HAP-1 (cell line): ENCODE results near the gene YEATS2.
"Not testable (repeated sequence)": the region's sequence is repeated elsewhere in the genome, so short reads cannot be mapped to it uniquely, and the experiment has no call there.

Source experiments
- DNase-seq, 2 experiments: peaks; one replicate each; pipeline ENCODE4 v3.0.0-alpha.2; 2016 to 2020; ENCODE audit warnings: low spot score in 2 of 2
- H3K27me3 ChIP-seq: fragments of 250-450 bp; sonication (Bioruptor Pico); 2 replicates; pipeline ENCODE4 v1.5.1; 2020; ENCODE audit warnings: low read depth, mild to moderate bottlenecking, moderate library complexity
- H3K36me3 ChIP-seq: fragments of 250-450 bp; sonication (Bioruptor Pico); replicated peaks from 2 replicates; pipeline ENCODE4 v1.5.1; 2020; ENCODE audit warnings: mild to moderate bottlenecking
- H3K4me1 ChIP-seq: fragments of 250-450 bp; sonication (Bioruptor Pico); 2 replicates; pipeline ENCODE4 v1.5.1; 2020; ENCODE audit warnings: mild to moderate bottlenecking
- H3K4me3 ChIP-seq: fragments of 250-450 bp; sonication (Bioruptor Pico); 2 replicates; pipeline ENCODE4 v1.5.1; 2020; ENCODE audit warnings: mild to moderate bottlenecking, moderate library complexity
- H3K9me3 ChIP-seq: fragments of 250-450 bp; sonication (Bioruptor Pico); 2 replicates; pipeline ENCODE4 v1.5.1; 2020; ENCODE audit warnings: mild to moderate bottlenecking, moderate library complexity
- in situ Hi-C: fragments of 300-500 bp; cut with MboI; formaldehyde crosslinking; loops from 3 replicates; pipeline ENCODE4 v1.14.3; 2020; ENCODE audit warnings: low sequenced_read_pairs, inconsistent platforms, mixed read lengths

Gene YEATS2

GRCh38 chr3:183769453-183769852, 71.9 kb downstream of the YEATS2 start:
- no peaks in the 10 kb centered on the region for H3K4me1 ChIP-seq
- in situ Hi-C loops, result loop anchor here (5.0 to 25.0 kb wide), 2 partner anchors 302 to 582 kb away; no protein-coding TSS in a partner anchor
- DNase-seq, result no peak
- no peaks in the 10 kb centered on the region for H3K27me3 ChIP-seq
- peaks cover 68% of the 10 kb centered on the region for H3K36me3 ChIP-seq
- no peak overlapping the region for H3K4me3 ChIP-seq
- no peaks in the 10 kb centered on the region for H3K9me3 ChIP-seq

GRCh38 chr3:183774631-183775030, 77.0 kb downstream of the YEATS2 start:
- Histone ChIP-seq H3K4me1 (no peaks in the 10 kb centered on the region), H3K36me3 (peaks cover 79% of the 10 kb centered on the region)
- in situ Hi-C loops, result loop anchor here (25.0 kb wide), 1 partner anchor 587 kb away; no protein-coding TSS in a partner anchor

GRCh38 chr3:183775781-183776180, 78.2 kb downstream of the YEATS2 start:
- H3K36me3 ChIP-seq, result peaks cover 84% of the 10 kb centered on the region
- H3K4me3 ChIP-seq, result no peak overlapping the region
- in situ Hi-C loops, result no loop called here
- H3K27me3 ChIP-seq, result no peaks in the 10 kb centered on the region
- H3K9me3 ChIP-seq, result no peaks in the 10 kb centered on the region
- DNase-seq, result no peak
- no peaks in the 10 kb centered on the region for H3K4me1 ChIP-seq

More at GRCh38 chr3:183774631-183775030, 77.0 kb downstream of the YEATS2 start:
- Histone ChIP-seq H3K4me3 (no peak overlapping the region), H3K9me3 (no peaks in the 10 kb centered on the region), H3K27me3 (no peaks in the 10 kb centered on the region)
- DNase-seq, result no peak

- H3K4me1 ChIP-seq, H3K4me3 ChIP-seq, H3K27me3 ChIP-seq, in situ Hi-C loops, DNase-seq, H3K9me3 ChIP-seq: not testable (repeated sequence)
- peaks cover 86% of the 10 kb centered on the region for H3K36me3 ChIP-seq
These were observed 78.9 kb downstream of the YEATS2 start for GRCh38 chr3:183776451-183776850.

- DNase-seq, result no peak
- H3K27me3 ChIP-seq, result no peaks in the 10 kb centered on the region
- H3K36me3 ChIP-seq, result peaks cover 89% of the 10 kb centered on the region
- no peaks in the 10 kb centered on the region for H3K9me3 ChIP-seq
- no peak overlapping the region for H3K4me3 ChIP-seq
- in situ Hi-C loops, result no loop called here
- H3K4me1 ChIP-seq, result no peaks in the 10 kb centered on the region
These were observed 79.5 kb downstream of the YEATS2 start for GRCh38 chr3:183777016-183777618.

DNA sequence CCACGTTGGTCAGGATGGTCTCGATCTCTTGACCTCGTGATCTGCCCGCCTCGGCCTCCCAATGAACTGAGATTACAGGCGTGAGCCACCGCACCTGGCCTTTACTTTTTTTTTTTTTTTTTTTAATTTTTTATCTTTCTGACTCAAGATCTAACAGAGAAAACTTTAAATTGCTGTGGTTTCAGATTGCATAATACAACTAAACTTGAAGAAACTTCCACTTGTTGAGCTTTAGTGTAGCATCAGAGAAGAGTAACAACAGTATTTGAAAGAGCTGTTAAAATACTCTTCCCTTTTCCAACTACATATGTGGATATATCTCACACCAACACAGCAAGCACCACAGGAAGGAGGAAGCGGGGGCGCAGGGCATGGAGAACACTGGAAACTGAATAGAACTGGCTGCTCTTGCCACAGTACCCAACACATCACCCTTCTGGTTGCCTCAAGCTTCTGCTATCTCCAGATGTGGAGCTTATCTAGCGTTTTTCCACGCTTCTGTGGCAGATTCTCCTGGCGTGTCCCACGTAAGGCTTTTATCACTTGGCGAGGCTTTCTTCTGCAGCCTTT, 82.4 kb downstream of the YEATS2 start:
- Histone ChIP-seq H3K36me3 (peaks cover 80% of the 10 kb centered on the region), H3K9me3 (no peaks in the 10 kb centered on the region), H3K27me3 (no peaks in the 10 kb centered on the region), H3K4me3 (no peak overlapping the region), H3K4me1 (no peaks in the 10 kb centered on the region)
- in situ Hi-C loops, result no loop called here
- no peak for DNase-seq

DNA sequence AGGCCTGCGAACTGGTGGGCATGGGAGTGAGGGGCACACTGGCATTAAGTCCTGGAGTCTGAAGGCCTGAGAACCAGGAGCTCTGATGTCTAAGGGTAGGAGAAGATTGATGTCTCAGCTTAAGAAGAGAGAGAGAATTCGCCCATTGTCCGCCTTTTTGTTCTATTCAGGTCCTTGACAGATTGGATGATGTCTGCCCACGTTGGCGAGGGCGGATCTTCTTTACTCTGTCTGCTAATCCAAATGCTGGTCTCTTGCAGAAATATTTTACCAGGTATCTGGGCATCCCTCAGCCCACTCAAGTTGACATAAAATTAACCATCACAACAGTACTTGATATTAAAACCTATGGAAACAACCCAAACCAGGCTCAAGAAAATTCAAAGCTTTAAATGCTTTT, 83.6 kb downstream of the YEATS2 start:
- Histone ChIP-seq H3K36me3 (peaks cover 76% of the 10 kb centered on the region), H3K9me3 (no peaks in the 10 kb centered on the region), H3K4me1 (no peaks in the 10 kb centered on the region), H3K27me3 (no peaks in the 10 kb centered on the region), H3K4me3 (no peak overlapping the region)
- in situ Hi-C loops, result no loop called here
- DNase-seq, result no peak

- no peak for DNase-seq
- H3K4me3 ChIP-seq, result no peak overlapping the region
- no peaks in the 10 kb centered on the region for H3K4me1 ChIP-seq
- no peaks in the 10 kb centered on the region for H3K27me3 ChIP-seq
- no peaks in the 10 kb centered on the region for H3K9me3 ChIP-seq
- H3K36me3 ChIP-seq, result peaks cover 76% of the 10 kb centered on the region
- in situ Hi-C loops, result no loop called here
These were observed 85.1 kb downstream of the YEATS2 start for GRCh38 chr3:183782576-183783276.

DNA sequence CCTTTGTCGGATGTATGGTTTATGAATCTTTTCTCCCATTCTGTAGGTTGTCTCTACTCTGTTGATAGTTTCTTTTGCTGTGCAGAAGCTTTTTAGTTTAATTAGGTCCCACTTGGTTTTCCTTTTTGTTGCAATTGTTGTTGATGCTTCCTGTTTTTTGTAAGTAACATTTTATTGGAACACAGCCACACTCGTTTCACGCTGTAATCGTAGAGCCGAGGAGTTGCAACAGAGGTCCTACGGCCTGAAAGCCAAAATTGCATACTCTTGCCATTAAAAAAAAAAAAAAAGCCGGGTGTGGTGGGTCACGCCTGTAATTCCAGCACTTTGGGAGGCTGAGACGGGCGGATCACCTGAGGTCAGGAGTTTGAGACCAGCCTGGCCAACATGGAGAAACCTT, 86.9 kb downstream of the YEATS2 start:
- H3K4me3 ChIP-seq, H3K4me1 ChIP-seq, DNase-seq, H3K27me3 ChIP-seq, in situ Hi-C loops, H3K9me3 ChIP-seq: not testable (repeated sequence)
- H3K36me3 ChIP-seq, result peaks cover 76% of the 10 kb centered on the region

DNA sequence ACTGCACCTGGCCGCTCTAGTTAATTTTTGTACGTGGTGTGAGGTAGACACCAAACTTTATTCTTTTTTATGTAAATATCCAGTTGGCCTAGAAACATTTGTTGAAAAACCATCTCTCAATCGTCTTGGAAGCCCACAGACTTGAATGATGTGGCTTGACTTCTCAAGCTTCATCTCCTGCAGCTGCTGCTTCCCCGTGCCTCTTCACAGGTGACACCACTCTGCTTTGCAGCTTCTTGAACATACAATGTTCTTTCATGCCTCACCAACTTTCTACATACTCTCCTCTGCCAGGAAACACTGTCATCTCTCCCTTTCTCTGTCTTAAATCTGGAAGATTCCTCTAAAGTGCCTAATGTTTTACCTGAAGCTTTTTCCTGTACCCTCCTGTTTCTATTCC, 92.2 kb downstream of the YEATS2 start:
- Histone ChIP-seq H3K9me3 (no peaks in the 10 kb centered on the region), H3K4me1 (no peaks in the 10 kb centered on the region), H3K27me3 (no peaks in the 10 kb centered on the region), H3K4me3 (no peak overlapping the region), H3K36me3 (peaks cover 78% of the 10 kb centered on the region)
- in situ Hi-C loops, result no loop called here
- DNase-seq, result no peak

GRCh38 chr3:183790700-183791099, 93.1 kb downstream of the YEATS2 start:
- no peaks in the 10 kb centered on the region for H3K4me1 ChIP-seq

DNA sequence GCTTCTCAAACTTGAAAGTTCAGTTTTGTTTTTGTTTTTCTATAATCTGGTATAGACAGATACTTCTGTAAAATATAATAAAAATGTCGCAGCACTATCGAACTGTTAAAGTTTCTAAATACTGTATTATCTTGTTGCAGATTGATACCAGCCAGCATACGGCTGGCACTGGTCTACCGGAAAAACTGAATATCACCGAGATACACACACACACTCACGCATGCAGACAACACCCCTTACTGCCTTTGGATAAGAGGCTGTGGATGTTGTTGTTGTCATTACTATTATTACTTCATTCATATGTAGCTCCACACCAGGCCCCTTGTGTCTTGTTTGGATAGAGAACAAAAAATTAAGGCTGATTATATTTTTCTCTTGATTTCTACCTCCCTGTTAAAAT, 95.4 kb downstream of the YEATS2 start:
- Histone ChIP-seq H3K4me3 (no peak overlapping the region), H3K27me3 (no peaks in the 10 kb centered on the region), H3K9me3 (no peaks in the 10 kb centered on the region), H3K36me3 (peaks cover 58% of the 10 kb centered on the region), H3K4me1 (no peaks in the 10 kb centered on the region)
- in situ Hi-C loops, result no loop called here
- DNase-seq, result no peak

More at GRCh38 chr3:183790700-183791099, 93.1 kb downstream of the YEATS2 start:
- H3K9me3 ChIP-seq, result no peaks in the 10 kb centered on the region
- no peak for DNase-seq
- in situ Hi-C loops, result no loop called here
- H3K27me3 ChIP-seq, result no peaks in the 10 kb centered on the region
- H3K36me3 ChIP-seq, result peaks cover 73% of the 10 kb centered on the region
- H3K4me3 ChIP-seq, result no peak overlapping the region

- H3K4me3 ChIP-seq, result no peak overlapping the region
- H3K36me3 ChIP-seq, result peaks cover 60% of the 10 kb centered on the region
- DNase-seq, result no peak
- in situ Hi-C loops, result no loop called here
- no peaks in the 10 kb centered on the region for H3K27me3 ChIP-seq
- H3K9me3 ChIP-seq, result no peaks in the 10 kb centered on the region
- H3K4me1 ChIP-seq, result no peaks in the 10 kb centered on the region
These were observed 96.9 kb downstream of the YEATS2 start for GRCh38 chr3:183794452-183794851.

DNA sequence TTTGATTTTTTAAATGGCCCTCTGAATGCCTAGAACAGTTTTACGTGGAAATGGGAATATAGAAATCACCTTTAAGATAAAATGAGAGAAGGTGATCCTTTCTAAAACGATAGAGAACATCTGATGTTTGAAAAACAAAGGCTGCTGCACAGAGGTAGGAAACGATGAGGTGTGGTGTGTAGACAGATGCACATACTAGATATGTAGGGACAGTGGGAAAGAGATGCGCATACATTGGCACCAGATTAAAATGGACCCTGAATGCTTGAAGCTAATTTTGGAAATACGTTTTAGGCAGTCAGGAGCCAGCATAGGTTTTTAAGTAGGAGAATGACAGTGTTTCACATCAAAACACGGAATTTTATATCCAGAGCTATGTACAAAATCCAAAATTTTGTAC, 98.8 kb downstream of the YEATS2 start:
- Histone ChIP-seq H3K4me3 (no peak overlapping the region), H3K27me3 (no peaks in the 10 kb centered on the region), H3K9me3 (no peaks in the 10 kb centered on the region), H3K4me1 (no peaks in the 10 kb centered on the region; the same call in none of the 2 replicates), H3K36me3 (peaks cover 60% of the 10 kb centered on the region)
- in situ Hi-C loops, result no loop called here
- DNase-seq, result no peak
